Measurements from ENCODE around the gene ZNF417.

DNA sequence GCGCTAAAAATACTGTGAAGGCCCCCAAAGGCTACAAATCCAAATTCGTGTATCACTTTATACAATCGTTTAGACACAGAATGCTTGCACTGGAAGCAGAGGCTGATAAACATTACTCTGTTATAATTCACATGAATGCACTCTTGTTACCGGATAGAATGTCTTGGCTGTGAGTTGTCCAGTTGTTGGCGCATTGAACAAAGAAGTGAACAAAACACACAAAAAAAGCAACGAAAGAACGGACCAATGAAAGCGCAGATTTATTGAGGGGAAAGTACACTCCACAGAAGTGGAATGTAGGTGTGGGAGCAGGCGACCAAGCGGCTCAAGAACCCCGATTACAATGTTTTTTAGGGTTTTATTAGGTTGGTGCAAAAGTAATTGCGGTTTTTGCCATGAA lies 19.3 kb upstream of the ZNF417 start:
- TF ChIP-seq CTCF (conservative IDR thresholded peaks at IDR 0.05; ENCODE audit: low read depth in 2 of 2) (no peak), POLR2AphosphoS5 (IDR thresholded peaks at IDR 0.05; ENCODE audit: low read depth) (no peak)
